Measurements from ENCODE around the gene REST.
A peak's percentile ranks its signal among the peaks of the same experiment; 100 is the strongest.

Gene REST

GRCh38 chr4:56907489-56908205, at the start of gene REST:
Gene REST, plus strand, starts transcription at chr4:56907900. Its CDS starts 2,739 bp downstream, at chr4:56910639.
- Histone ChIP-seq H3K4me3 (ENCODE audit: low read depth, low read length) (peak within 1 kb of the TSS; percentile 74), H3K27me3 (ENCODE audit: control insufficient read depth, insufficient read depth, low read length) (no peaks in the 10 kb centered on the region), H3K4me1 (ENCODE audit: control insufficient read depth, insufficient read depth, low read length) (peaks cover 23% of the 10 kb centered on the region), H3K9ac (ENCODE audit: low read depth, low read length) (peak within 1 kb of the TSS; percentile 85), H3K36me3 (ENCODE audit: control insufficient read depth, insufficient read depth, low read length) (no peaks in the 10 kb centered on the region), H3K9me3 (ENCODE audit: control insufficient read depth, insufficient read depth, low read length) (no peaks in the 10 kb centered on the region)

GRCh38 chr4:56859841-56860240, 47.9 kb upstream of the REST start:
- Histone ChIP-seq H3K9ac (ENCODE audit: low read depth, low read length) (no peak overlapping the region), H3K4me1 (ENCODE audit: control insufficient read depth, insufficient read depth, low read length) (peaks cover 2% of the 10 kb centered on the region), H3K4me3 (ENCODE audit: low read depth, low read length) (no peak overlapping the region), H3K9me3 (ENCODE audit: control insufficient read depth, insufficient read depth, low read length) (no peaks in the 10 kb centered on the region), H3K27me3 (ENCODE audit: control insufficient read depth, insufficient read depth, low read length) (no peaks in the 10 kb centered on the region), H3K36me3 (ENCODE audit: control insufficient read depth, insufficient read depth, low read length) (no peaks in the 10 kb centered on the region)

GRCh38 chr4:56860781-56861180, 46.9 kb upstream of the REST start:
- no peaks in the 10 kb centered on the region for H3K36me3 ChIP-seq (ENCODE audit: control insufficient read depth, insufficient read depth, low read length)
- H3K27me3 ChIP-seq (ENCODE audit: control insufficient read depth, insufficient read depth, low read length), result no peaks in the 10 kb centered on the region
- peaks cover 2% of the 10 kb centered on the region for H3K4me1 ChIP-seq (ENCODE audit: control insufficient read depth, insufficient read depth, low read length)
- no peaks in the 10 kb centered on the region for H3K9me3 ChIP-seq (ENCODE audit: control insufficient read depth, insufficient read depth, low read length)
- no peak overlapping the region for H3K4me3 ChIP-seq (ENCODE audit: low read depth, low read length)
- no peak overlapping the region for H3K9ac ChIP-seq (ENCODE audit: low read depth, low read length)

GRCh38 chr4:56861360-56861759, 46.3 kb upstream of the REST start:
- Histone ChIP-seq H3K4me1 (ENCODE audit: control insufficient read depth, insufficient read depth, low read length) (peaks cover 2% of the 10 kb centered on the region), H3K9ac (ENCODE audit: low read depth, low read length) (no peak overlapping the region), H3K4me3 (ENCODE audit: low read depth, low read length) (no peak overlapping the region), H3K36me3 (ENCODE audit: control insufficient read depth, insufficient read depth, low read length) (no peaks in the 10 kb centered on the region), H3K9me3 (ENCODE audit: control insufficient read depth, insufficient read depth, low read length) (no peaks in the 10 kb centered on the region), H3K27me3 (ENCODE audit: control insufficient read depth, insufficient read depth, low read length) (no peaks in the 10 kb centered on the region)

- H3K9me3 ChIP-seq (ENCODE audit: control insufficient read depth, insufficient read depth, low read length), result no peaks in the 10 kb centered on the region
- H3K9ac ChIP-seq (ENCODE audit: low read depth, low read length), result no peak overlapping the region
- H3K36me3 ChIP-seq (ENCODE audit: control insufficient read depth, insufficient read depth, low read length), result no peaks in the 10 kb centered on the region
- no peaks in the 10 kb centered on the region for H3K27me3 ChIP-seq (ENCODE audit: control insufficient read depth, insufficient read depth, low read length)
- H3K4me1 ChIP-seq (ENCODE audit: control insufficient read depth, insufficient read depth, low read length), result no peaks in the 10 kb centered on the region
- no peak overlapping the region for H3K4me3 ChIP-seq (ENCODE audit: low read depth, low read length)
These were observed 44.1 kb upstream of the REST start for GRCh38 chr4:56863441-56864139.

- no peak overlapping the region for H3K9ac ChIP-seq (ENCODE audit: low read depth, low read length)
- no peak overlapping the region for H3K4me3 ChIP-seq (ENCODE audit: low read depth, low read length)
- H3K4me1 ChIP-seq (ENCODE audit: control insufficient read depth, insufficient read depth, low read length), result peaks cover 13% of the 10 kb centered on the region
- no peaks in the 10 kb centered on the region for H3K27me3 ChIP-seq (ENCODE audit: control insufficient read depth, insufficient read depth, low read length)
- no peaks in the 10 kb centered on the region for H3K36me3 ChIP-seq (ENCODE audit: control insufficient read depth, insufficient read depth, low read length)
- no peaks in the 10 kb centered on the region for H3K9me3 ChIP-seq (ENCODE audit: control insufficient read depth, insufficient read depth, low read length)
These were observed 36.8 kb upstream of the REST start for GRCh38 chr4:56870946-56871345.

GRCh38 chr4:56871371-56871866, 36.3 kb upstream of the REST start:
- H3K4me1 ChIP-seq (ENCODE audit: control insufficient read depth, insufficient read depth, low read length), result peaks cover 13% of the 10 kb centered on the region
- no peaks in the 10 kb centered on the region for H3K9me3 ChIP-seq (ENCODE audit: control insufficient read depth, insufficient read depth, low read length)
- H3K9ac ChIP-seq (ENCODE audit: low read depth, low read length), result no peak overlapping the region
- H3K36me3 ChIP-seq (ENCODE audit: control insufficient read depth, insufficient read depth, low read length), result no peaks in the 10 kb centered on the region
- H3K27me3 ChIP-seq (ENCODE audit: control insufficient read depth, insufficient read depth, low read length), result no peaks in the 10 kb centered on the region
- no peak overlapping the region for H3K4me3 ChIP-seq (ENCODE audit: low read depth, low read length)

- no peaks in the 10 kb centered on the region for H3K9me3 ChIP-seq (ENCODE audit: control insufficient read depth, insufficient read depth, low read length)
- H3K4me1 ChIP-seq (ENCODE audit: control insufficient read depth, insufficient read depth, low read length), result peaks cover 13% of the 10 kb centered on the region
- H3K9ac ChIP-seq (ENCODE audit: low read depth, low read length), result no peak overlapping the region
- no peak overlapping the region for H3K4me3 ChIP-seq (ENCODE audit: low read depth, low read length)
- no peaks in the 10 kb centered on the region for H3K27me3 ChIP-seq (ENCODE audit: control insufficient read depth, insufficient read depth, low read length)
- no peaks in the 10 kb centered on the region for H3K36me3 ChIP-seq (ENCODE audit: control insufficient read depth, insufficient read depth, low read length)
These were observed 33.5 kb upstream of the REST start for GRCh38 chr4:56874166-56874565.

- Histone ChIP-seq H3K4me1 (ENCODE audit: control insufficient read depth, insufficient read depth, low read length) (peaks cover 13% of the 10 kb centered on the region), H3K9me3 (ENCODE audit: control insufficient read depth, insufficient read depth, low read length) (no peaks in the 10 kb centered on the region), H3K4me3 (ENCODE audit: low read depth, low read length) (no peak overlapping the region), H3K36me3 (ENCODE audit: control insufficient read depth, insufficient read depth, low read length) (no peaks in the 10 kb centered on the region), H3K9ac (ENCODE audit: low read depth, low read length) (no peak overlapping the region), H3K27me3 (ENCODE audit: control insufficient read depth, insufficient read depth, low read length) (no peaks in the 10 kb centered on the region)
These were observed 32.8 kb upstream of the REST start for GRCh38 chr4:56874923-56875322.

GRCh38 chr4:56876264-56876663, 31.4 kb upstream of the REST start:
- H3K27me3 ChIP-seq (ENCODE audit: control insufficient read depth, insufficient read depth, low read length), result no peaks in the 10 kb centered on the region
- H3K9me3 ChIP-seq (ENCODE audit: control insufficient read depth, insufficient read depth, low read length), result no peaks in the 10 kb centered on the region
- no peaks in the 10 kb centered on the region for H3K36me3 ChIP-seq (ENCODE audit: control insufficient read depth, insufficient read depth, low read length)
- H3K9ac ChIP-seq (ENCODE audit: low read depth, low read length), result no peak overlapping the region
- H3K4me3 ChIP-seq (ENCODE audit: low read depth, low read length), result no peak overlapping the region
- peaks cover 9% of the 10 kb centered on the region for H3K4me1 ChIP-seq (ENCODE audit: control insufficient read depth, insufficient read depth, low read length)

- Histone ChIP-seq H3K9ac (ENCODE audit: low read depth, low read length) (no peak overlapping the region), H3K4me3 (ENCODE audit: low read depth, low read length) (no peak overlapping the region), H3K27me3 (ENCODE audit: control insufficient read depth, insufficient read depth, low read length) (no peaks in the 10 kb centered on the region), H3K4me1 (ENCODE audit: control insufficient read depth, insufficient read depth, low read length) (peaks cover under 1% of the 10 kb centered on the region), H3K9me3 (ENCODE audit: control insufficient read depth, insufficient read depth, low read length) (no peaks in the 10 kb centered on the region), H3K36me3 (ENCODE audit: control insufficient read depth, insufficient read depth, low read length) (no peaks in the 10 kb centered on the region)
These were observed 27.7 kb upstream of the REST start for GRCh38 chr4:56879996-56880395.

GRCh38 chr4:56880572-56880971, 27.1 kb upstream of the REST start:
- no peaks in the 10 kb centered on the region for H3K36me3 ChIP-seq (ENCODE audit: control insufficient read depth, insufficient read depth, low read length)

More at GRCh38 chr4:56880572-56880971, 27.1 kb upstream of the REST start:
- Histone ChIP-seq H3K27me3 (ENCODE audit: control insufficient read depth, insufficient read depth, low read length) (no peaks in the 10 kb centered on the region), H3K9ac (ENCODE audit: low read depth, low read length) (no peak overlapping the region), H3K9me3 (ENCODE audit: control insufficient read depth, insufficient read depth, low read length) (no peaks in the 10 kb centered on the region), H3K4me3 (ENCODE audit: low read depth, low read length) (no peak overlapping the region), H3K4me1 (ENCODE audit: control insufficient read depth, insufficient read depth, low read length) (no peaks in the 10 kb centered on the region)

Data from iPS-15b (cell line).